Neural cell (in vitro differentiated cells): ENCODE data around the gene FLOT2. TPM values are rescaled to one million over a fixed set of nuclear protein-coding genes. Genes with fewer than 3 reads are reported as not detected.

Experiments
- H2AFZ ChIP-seq: fragments of 200-600, 300-800 bp; sonication (generic), shearing (Covaris generic); 2 replicates; pipeline ENCODE4 v1.6.0; 2014; ENCODE audit warnings: low read depth, mild to moderate bottlenecking, antibody characterized with exemption, low read length, moderate library complexity
- H3F3A ChIP-seq: fragments of 200-600 bp; shearing (Covaris generic); 2 replicates; pipeline ENCODE4 v1.6.1; 2016; ENCODE audit warnings: mild to moderate bottlenecking, moderate library complexity, mixed read lengths, antibody characterized with exemption, low read length; ENCODE audit not compliant: insufficient read depth, poor library complexity, severe bottlenecking
- H3K27ac ChIP-seq: fragments of 200-600, 300-800 bp; sonication (generic), shearing (Covaris generic); 2 replicates; pipeline ENCODE4 v1.5.1; 2014; ENCODE audit warnings: mild to moderate bottlenecking, low read length, moderate library complexity
- H3K27me3 ChIP-seq: fragments of 300-800, 200-600 bp; sonication (generic), shearing (Covaris generic); 2 replicates; pipeline ENCODE4 v1.6.0; 2014; ENCODE audit warnings: mild to moderate bottlenecking, low read depth, low read length, moderate library complexity; ENCODE audit not compliant: insufficient read depth
- H3K36me3 ChIP-seq: fragments of 300-800, 200-600 bp; sonication (generic), shearing (Covaris generic); 2 replicates; pipeline ENCODE4 v1.5.1; 2014; ENCODE audit warnings: mild to moderate bottlenecking, antibody characterized with exemption, low read length, moderate library complexity; ENCODE audit not compliant: insufficient read depth
- H3K4me2 ChIP-seq: fragments of 300-800, 200-600 bp; sonication (generic), shearing (Covaris generic); 2 replicates; pipeline ENCODE4 v1.6.0; 2014; ENCODE audit warnings: mild to moderate bottlenecking, low read length
- H3K4me3 ChIP-seq: fragments of 300-800, 200-600 bp; sonication (generic), shearing (Covaris generic); 2 replicates; pipeline ENCODE4 v1.5.1; 2014; ENCODE audit warnings: mild to moderate bottlenecking, low read length, moderate library complexity
- H3K79me2 ChIP-seq: fragments of 200-600 bp; shearing (Covaris generic); replicated peaks from 2 replicates; pipeline ENCODE4 v1.6.0; 2014; ENCODE audit warnings: mild to moderate bottlenecking, low read length, moderate library complexity; ENCODE audit not compliant: insufficient read depth
- H3K9ac ChIP-seq: fragments of 300-800, 200-600 bp; sonication (generic), shearing (Covaris generic); 2 replicates; pipeline ENCODE4 v1.6.1; 2016; ENCODE audit warnings: mild to moderate bottlenecking, low read length, mixed read lengths
- H3K9me2 ChIP-seq: fragments of 200-600 bp; shearing (Covaris generic); 2 replicates; pipeline ENCODE4 v1.6.1; 2016; ENCODE audit warnings: mild to moderate bottlenecking, low read length, mixed read lengths; ENCODE audit not compliant: insufficient read depth
- H3K9me3 ChIP-seq: fragments of 200-600, 300-800 bp; sonication (generic), shearing (Covaris generic); 2 replicates; pipeline ENCODE4 v1.6.1; 2016; ENCODE audit warnings: mild to moderate bottlenecking, mixed run types, low read length, moderate library complexity, mixed read lengths
- H4K20me1 ChIP-seq: fragments of 200-600 bp; shearing (Covaris generic); 2 replicates; pipeline ENCODE4 v1.6.1; 2016; ENCODE audit warnings: mild to moderate bottlenecking, mixed run types; ENCODE audit not compliant: insufficient read depth
- EP300 ChIP-seq: fragments of 450-650 bp; conservative IDR thresholded peaks from 2 replicates; pipeline ENCODE4 v1.6.1; 2014; ENCODE audit warnings: antibody characterized with exemption, mild to moderate bottlenecking, moderate library complexity; ENCODE audit not compliant: poor library complexity, severe bottlenecking
- EZH2 ChIP-seq: fragments of 200-600, 300-800 bp; shearing (Covaris generic), sonication (generic); IDR thresholded peaks from 2 replicates; pipeline ENCODE4 v1.6.1; 2014; ENCODE audit warnings: antibody characterized with exemption, low read length, borderline replicate concordance, mild to moderate bottlenecking; ENCODE audit not compliant: insufficient read depth, poor library complexity, severe bottlenecking
- MXI1 ChIP-seq: fragments of 450-650 bp; conservative IDR thresholded peaks from 2 replicates; pipeline ENCODE4 v1.6.1; 2014; ENCODE audit warnings: antibody characterized with exemption, mild to moderate bottlenecking; ENCODE audit not compliant: poor library complexity, severe bottlenecking
- POLR2AphosphoS5 ChIP-seq: IDR thresholded peaks from 2 replicates; pipeline ENCODE4 v1.6.1; 2012
- RAD21 ChIP-seq: fragments of 450-650 bp; conservative IDR thresholded peaks from 2 replicates; pipeline ENCODE4 v1.6.1; 2014; ENCODE audit warnings: antibody characterized with exemption, mild to moderate bottlenecking, moderate library complexity
- SMC3 ChIP-seq: fragments of 450-650 bp; conservative IDR thresholded peaks from 2 replicates; pipeline ENCODE4 v1.6.1; 2014; ENCODE audit warnings: antibody characterized with exemption, mild to moderate bottlenecking, moderate library complexity; ENCODE audit not compliant: poor library complexity
- TAF1 ChIP-seq: IDR thresholded peaks from 2 replicates; pipeline ENCODE4 v1.6.1; 2012; ENCODE audit warnings: low read depth
- polyA plus RNA-seq: library from polyadenylated mRNA; depleted of rRNA; stranded (reverse); fragments of >200 nt; gene quantifications from 2 replicates; pipeline ENCODE4 v1.2.3, GENCODE V29; 2014
- TF ChIP-seq, protein P1 (sequence below): fragments of 450-650 bp; IDR thresholded peaks from 2 replicates; pipeline ENCODE4 v1.5.1; 2014; ENCODE audit warnings: antibody characterized with exemption, mild to moderate bottlenecking, moderate library complexity; ENCODE audit not compliant: poor library complexity, severe bottlenecking
- TF ChIP-seq, protein P2 (sequence below): IDR thresholded peaks from 2 replicates; pipeline ENCODE4 v1.6.1; 2012; ENCODE audit warnings: borderline replicate concordance

Gene FLOT2
- polyA plus RNA-seq, 1 donor from 2014 or later = 27.5 TPM

DNA sequence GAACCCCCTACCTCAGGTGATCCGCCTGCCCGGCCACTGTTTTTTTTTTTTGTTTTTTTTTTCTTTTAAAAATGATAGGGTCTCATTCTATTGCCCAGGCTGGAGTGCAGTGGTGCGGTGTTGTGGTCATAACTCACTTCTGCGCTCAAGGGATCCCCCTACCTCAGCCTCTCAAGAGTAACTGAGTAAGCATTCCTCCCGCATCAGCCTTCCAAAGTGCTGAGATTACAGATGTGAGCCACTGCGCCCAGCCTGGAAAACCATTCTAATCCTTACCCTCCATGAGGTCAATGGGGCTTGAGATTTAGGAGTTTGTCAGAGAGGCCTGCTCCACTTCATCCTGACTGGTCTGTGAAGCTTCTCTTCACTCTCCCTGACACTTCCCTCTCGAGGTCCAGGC lies 30.3 kb downstream of the FLOT2 start:
- no peak for TF ChIP-seq EP300
- TF ChIP-seq EZH2 = no peak
- TF ChIP-seq, protein P1, sequence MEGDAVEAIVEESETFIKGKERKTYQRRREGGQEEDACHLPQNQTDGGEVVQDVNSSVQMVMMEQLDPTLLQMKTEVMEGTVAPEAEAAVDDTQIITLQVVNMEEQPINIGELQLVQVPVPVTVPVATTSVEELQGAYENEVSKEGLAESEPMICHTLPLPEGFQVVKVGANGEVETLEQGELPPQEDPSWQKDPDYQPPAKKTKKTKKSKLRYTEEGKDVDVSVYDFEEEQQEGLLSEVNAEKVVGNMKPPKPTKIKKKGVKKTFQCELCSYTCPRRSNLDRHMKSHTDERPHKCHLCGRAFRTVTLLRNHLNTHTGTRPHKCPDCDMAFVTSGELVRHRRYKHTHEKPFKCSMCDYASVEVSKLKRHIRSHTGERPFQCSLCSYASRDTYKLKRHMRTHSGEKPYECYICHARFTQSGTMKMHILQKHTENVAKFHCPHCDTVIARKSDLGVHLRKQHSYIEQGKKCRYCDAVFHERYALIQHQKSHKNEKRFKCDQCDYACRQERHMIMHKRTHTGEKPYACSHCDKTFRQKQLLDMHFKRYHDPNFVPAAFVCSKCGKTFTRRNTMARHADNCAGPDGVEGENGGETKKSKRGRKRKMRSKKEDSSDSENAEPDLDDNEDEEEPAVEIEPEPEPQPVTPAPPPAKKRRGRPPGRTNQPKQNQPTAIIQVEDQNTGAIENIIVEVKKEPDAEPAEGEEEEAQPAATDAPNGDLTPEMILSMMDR = no peak
- TF ChIP-seq TAF1 = no peak
- TF ChIP-seq SMC3 = no peak
- TF ChIP-seq RAD21 = no peak
- TF ChIP-seq, protein P2, sequence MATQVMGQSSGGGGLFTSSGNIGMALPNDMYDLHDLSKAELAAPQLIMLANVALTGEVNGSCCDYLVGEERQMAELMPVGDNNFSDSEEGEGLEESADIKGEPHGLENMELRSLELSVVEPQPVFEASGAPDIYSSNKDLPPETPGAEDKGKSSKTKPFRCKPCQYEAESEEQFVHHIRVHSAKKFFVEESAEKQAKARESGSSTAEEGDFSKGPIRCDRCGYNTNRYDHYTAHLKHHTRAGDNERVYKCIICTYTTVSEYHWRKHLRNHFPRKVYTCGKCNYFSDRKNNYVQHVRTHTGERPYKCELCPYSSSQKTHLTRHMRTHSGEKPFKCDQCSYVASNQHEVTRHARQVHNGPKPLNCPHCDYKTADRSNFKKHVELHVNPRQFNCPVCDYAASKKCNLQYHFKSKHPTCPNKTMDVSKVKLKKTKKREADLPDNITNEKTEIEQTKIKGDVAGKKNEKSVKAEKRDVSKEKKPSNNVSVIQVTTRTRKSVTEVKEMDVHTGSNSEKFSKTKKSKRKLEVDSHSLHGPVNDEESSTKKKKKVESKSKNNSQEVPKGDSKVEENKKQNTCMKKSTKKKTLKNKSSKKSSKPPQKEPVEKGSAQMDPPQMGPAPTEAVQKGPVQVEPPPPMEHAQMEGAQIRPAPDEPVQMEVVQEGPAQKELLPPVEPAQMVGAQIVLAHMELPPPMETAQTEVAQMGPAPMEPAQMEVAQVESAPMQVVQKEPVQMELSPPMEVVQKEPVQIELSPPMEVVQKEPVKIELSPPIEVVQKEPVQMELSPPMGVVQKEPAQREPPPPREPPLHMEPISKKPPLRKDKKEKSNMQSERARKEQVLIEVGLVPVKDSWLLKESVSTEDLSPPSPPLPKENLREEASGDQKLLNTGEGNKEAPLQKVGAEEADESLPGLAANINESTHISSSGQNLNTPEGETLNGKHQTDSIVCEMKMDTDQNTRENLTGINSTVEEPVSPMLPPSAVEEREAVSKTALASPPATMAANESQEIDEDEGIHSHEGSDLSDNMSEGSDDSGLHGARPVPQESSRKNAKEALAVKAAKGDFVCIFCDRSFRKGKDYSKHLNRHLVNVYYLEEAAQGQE = no peak
- TF ChIP-seq POLR2AphosphoS5 = no peak
- no peak for TF ChIP-seq MXI1
- no peaks in the 10 kb centered on the region for H3F3A ChIP-seq
- H3K4me2 ChIP-seq = no peak overlapping the region
- no peaks in the 10 kb centered on the region for H3K79me2 ChIP-seq
- H2AFZ ChIP-seq = no peak overlapping the region
- H3K4me3 ChIP-seq = no peak overlapping the region
- H3K36me3 ChIP-seq = no peaks in the 10 kb centered on the region
- no peaks in the 10 kb centered on the region for H3K9me2 ChIP-seq
- no peaks in the 10 kb centered on the region for H3K27me3 ChIP-seq
- H4K20me1 ChIP-seq = no peaks in the 10 kb centered on the region
- no peaks in the 10 kb centered on the region for H3K9me3 ChIP-seq
- no peak overlapping the region for H3K9ac ChIP-seq
- no peak overlapping the region for H3K27ac ChIP-seq

DNA sequence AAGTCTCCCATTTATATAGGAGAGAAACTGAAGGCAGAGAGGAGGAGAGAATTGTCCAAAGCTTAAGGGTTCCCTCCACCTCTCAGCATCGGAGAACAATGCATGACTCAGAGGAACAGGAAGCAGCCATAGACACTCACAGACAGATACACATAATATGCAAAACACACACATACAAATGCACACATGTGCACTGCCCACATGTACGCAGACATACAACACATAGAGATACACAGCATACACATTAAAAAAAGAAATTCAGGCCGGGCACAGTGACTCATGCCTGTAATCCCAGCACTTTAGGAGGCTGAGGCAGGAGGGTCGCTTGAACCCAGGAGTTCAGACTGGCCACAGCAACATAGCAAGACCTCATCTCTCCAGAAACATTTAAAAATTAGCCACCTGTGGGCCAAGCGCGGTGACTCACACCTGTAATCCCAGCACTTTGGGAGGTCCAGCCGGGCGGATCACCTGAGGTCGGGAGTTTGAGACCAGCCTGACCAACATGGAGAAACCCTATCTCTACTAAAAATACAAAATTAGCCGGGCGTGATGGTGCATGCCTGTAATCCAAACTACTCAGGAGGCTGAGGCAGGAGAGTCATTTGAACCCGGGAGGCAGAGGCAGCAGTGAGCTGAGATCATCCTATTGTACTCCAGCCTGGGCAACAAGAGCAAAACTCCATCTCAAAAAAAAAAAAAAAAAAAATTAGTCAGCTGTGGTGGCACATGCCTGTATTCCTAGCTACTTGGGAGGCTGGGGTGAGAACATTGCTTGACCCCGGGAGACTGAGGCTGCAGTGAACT lies 31.4 kb downstream of the FLOT2 start:
- no peak overlapping the region for H2AFZ ChIP-seq
- no peak overlapping the region for H3K4me2 ChIP-seq
- no peaks in the 10 kb centered on the region for H3K27me3 ChIP-seq
- H3K9me3 ChIP-seq = no peaks in the 10 kb centered on the region
- H3K27ac ChIP-seq = no peak overlapping the region
- no peak overlapping the region for H3K9ac ChIP-seq
- H3K79me2 ChIP-seq = no peaks in the 10 kb centered on the region
- H3K36me3 ChIP-seq = no peaks in the 10 kb centered on the region
- H3K4me3 ChIP-seq = no peak overlapping the region
- H3K9me2 ChIP-seq = no peaks in the 10 kb centered on the region
- H3F3A ChIP-seq = no peaks in the 10 kb centered on the region
- no peaks in the 10 kb centered on the region for H4K20me1 ChIP-seq
- TF ChIP-seq EP300 (no peak), SMC3 (no peak), RAD21 (no peak), EZH2 (no peak)
